HG02884 (cell line): ENCODE measurements around the gene TTC31.
"Not testable (repeated sequence)": the region's sequence is repeated elsewhere in the genome, so short reads cannot be mapped to it uniquely, and the experiment has no call there.

ENCODE experiments used
- ATAC-seq: cut with Tn5 transposase; IDR thresholded peaks from one replicate; pipeline ENCODE4 v1.9.1; 2021; ENCODE audit warnings: mild to moderate bottlenecking, moderate library complexity; ENCODE audit not compliant: unreplicated experiment

TTC31 gene

DNA sequence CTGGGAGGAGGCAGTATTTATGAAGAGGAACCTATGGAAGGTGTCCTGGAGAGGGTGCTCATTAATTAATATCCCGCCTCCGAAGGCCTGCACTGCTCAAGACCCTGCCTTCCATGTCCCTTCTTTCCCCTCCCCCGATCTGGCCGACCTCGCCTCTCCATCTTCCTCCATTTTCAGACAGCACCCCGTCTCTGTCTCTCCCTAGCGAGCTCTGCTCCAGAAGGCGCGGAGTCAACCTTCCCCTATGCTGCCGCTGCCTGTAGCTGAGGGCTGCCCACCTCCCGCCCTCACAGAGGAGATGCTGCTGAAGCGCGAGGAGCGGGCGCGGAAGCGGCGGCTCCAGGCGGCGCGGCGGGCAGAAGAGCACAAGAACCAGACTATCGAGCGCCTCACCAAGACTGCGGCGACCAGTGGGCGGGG lies 25.7 kb upstream of the TTC31 start:
- ATAC-seq, result no peak

DNA sequence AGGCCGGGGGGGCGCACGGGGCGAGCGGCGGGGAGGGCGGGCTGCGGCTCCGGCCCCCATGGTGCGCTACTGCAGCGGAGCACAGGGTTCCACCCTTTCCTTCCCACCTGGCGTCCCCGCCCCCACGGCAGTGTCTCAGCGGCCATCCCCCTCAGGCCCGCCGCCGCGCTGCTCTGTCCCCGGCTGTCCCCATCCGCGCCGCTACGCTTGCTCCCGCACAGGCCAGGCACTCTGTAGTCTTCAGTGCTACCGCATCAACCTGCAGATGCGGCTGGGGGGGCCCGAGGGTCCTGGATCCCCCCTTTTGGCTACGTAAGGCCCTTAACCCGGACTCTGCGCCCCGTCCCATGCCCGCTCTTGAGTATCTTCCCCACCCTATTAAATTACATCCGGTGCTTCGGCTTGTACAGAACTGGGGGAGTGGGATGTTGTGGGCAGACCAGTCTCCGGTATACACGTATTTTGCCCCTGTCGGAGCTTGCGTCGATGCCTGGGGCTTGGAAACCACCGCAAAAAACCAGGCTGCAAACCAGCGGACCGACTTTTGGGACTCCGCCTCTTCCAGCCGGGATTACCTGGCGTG lies 25.2 kb upstream of the TTC31 start:
- ATAC-seq, result peak; percentile 26

DNA sequence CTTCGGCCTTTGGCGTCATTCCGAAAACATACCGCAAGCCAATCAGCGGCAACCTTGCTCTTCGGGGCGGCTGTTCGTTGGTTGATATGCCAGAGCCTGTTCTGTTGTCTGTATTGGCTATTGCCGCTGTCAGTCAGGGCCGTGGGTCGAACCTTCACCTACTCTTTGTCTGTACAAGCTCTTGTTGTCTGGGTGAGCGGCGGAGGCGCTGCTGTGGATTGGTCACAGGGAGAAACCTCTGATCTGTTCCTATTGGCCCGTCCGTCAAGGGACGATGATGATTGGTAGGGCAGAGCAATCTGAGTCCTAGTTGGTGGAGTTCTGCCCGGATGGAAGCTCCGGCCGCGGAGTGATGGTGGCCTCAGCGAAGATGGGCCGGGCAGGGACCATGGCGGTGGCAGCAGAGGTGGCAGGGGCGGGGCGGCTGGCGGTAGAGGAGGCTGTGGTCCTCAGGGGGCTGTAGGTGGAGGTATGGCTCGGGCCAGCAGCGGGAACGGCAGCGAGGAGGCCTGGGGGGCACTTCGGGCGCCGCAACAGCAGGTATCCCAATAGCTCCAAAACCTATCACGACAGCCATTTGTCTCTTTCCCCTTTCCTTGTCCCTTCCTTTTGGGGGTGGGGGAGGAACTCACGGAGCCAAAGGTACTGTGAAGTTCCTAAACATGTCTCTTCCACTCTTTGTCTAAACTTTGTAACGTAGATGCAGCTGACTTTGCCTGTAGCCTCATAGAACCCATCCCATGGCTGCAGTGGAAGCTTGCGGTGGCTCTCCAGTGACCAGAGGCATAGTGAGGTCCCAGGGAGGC lies 24.5 kb upstream of the TTC31 start, which contains the start of gene WBP1:
WBP1 (plus strand) TSS at position 307 of the 806 bp plus-strand sequence; CDS start at position 472, 165 bp downstream.
- peak; percentile 80 for ATAC-seq

DNA sequence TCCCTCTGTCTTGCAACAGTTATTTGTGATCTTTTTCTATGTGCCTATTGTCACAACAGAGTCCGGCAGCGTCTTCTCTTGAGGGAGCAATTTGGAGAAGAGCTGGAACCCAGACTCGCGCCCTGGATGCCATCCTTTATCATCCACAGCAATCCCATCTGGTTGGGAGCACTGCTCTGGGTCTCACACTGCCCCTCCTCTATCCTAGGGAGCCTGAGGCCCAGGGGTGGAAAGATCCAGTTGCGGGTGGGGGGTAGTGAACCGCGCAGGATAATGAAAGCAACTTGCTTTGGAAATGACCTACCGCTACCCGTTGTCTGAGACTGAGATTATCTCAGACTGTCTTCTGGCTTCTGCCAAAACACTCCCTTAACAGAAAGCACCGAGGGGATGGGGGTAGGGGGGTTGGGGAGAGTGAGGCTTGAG lies 23.9 kb upstream of the TTC31 start:
- no peak for ATAC-seq

DNA sequence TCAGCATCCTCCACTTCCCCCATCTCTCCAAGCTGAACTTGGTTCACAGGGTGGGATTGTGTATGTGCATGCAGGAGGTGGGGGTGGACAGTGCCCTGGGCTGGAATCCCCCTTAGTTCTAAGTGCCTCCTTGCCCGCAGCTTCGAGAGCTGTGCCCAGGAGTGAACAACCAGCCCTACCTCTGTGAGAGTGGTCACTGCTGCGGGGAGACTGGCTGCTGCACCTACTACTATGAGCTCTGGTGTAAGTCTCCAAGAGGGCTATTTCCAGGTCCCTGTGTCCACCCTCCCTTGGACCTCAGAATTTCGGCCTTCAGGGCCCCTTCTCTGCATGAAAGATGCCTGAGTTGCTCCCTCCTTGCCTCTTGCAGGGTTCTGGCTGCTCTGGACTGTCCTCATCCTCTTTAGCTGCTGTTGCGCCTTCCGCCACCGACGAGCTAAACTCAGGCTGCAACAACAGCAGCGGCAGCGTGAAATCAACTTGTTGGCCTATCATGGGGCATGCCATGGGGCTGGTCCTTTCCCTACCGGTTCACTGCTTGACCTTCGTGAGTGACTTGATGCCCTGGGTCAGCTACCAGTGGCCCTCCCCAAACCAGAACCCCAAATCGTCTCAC lies 23.3 kb upstream of the TTC31 start:
- ATAC-seq, result not testable (repeated sequence)

DNA sequence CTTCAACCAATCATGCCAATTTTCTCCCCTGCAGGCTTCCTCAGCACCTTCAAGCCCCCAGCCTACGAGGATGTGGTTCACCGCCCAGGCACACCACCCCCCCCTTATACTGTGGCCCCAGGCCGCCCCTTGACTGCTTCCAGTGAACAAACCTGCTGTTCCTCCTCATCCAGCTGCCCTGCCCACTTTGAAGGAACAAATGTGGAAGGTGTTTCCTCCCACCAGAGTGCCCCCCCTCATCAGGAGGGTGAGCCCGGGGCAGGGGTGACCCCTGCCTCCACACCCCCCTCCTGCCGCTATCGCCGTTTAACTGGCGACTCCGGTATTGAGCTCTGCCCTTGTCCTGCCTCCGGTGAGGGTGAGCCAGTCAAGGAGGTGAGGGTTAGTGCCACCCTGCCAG lies 22.7 kb upstream of the TTC31 start:
- not testable (repeated sequence) for ATAC-seq

DNA sequence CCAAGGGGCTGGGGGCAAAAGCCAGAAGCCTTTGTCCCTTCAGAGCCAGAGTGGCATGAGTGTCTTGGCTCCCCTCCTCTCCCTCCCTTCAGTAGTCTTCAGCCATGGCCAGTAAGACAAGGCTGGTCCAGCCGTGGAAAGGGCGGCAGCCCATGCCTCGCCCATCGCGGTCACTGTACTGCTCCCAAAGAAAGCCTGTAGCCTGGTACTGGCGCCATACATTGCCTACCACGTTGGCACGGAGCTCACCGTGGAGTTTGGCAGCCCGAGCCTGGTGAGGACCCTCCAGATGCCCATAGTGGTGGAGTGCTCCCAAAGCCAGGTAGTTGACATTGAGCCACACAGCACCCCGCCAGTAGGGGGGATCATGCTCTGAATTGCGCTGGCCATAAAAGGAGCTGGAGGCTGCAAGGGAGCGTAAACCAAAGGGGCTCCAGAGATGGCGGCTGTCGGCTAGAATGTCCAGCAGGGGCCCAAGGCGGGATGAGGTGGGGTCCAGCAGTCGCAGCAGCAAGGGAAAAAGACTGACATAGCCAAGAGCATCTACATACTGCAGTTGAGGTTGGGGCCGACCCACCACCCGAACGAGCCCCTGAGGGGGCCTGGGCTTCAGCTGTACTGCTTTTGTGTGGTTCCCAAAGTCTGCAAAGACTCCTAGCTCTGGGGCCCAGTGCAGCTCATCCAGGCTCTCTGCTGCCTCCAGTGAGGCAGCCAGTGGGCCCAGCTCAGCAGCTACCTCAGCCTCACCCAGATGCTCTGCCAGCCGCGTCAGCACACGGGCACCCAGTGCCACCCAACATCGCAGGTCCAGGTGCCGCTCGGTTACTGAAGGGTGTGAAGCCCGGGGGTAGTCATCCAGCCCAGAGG lies 21.5 kb upstream of the TTC31 start:
- no peak for ATAC-seq

DNA sequence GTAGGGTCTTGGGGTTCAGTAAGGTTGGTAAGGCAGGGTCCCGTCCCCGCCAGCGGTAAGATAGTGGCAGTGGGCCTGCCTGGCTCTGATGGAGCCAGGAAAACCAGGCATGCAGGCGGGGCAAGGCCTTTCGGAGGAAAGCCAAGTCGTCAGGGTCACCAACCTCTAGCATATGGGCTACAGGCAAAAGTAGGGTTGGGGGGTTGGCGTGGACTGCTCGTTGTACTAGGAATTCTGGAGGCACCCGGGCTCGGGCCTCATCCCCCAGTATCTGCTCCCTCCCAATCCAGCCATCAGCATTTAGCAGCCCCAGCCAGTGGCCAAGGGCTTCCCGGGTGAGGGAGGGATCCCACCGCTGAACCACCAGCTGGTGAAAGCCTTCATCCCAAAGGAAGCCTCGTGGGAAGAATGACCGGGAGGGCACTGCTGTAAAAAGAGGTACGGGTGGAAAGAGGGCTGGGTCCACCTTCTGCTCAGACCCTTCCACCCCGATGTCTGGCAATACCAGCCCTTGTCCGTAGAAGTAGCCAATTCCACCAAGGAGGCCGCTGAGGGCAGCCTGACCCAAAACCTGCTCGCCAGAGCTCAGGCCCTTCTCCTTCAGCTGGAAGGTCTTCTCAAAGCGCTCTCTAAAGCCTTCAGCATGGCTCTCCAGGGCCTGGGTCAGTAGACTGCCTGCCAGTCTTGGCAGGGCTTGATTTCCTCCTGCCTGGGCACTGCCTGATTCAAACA lies 20.7 kb upstream of the TTC31 start:
- ATAC-seq, result no peak

DNA sequence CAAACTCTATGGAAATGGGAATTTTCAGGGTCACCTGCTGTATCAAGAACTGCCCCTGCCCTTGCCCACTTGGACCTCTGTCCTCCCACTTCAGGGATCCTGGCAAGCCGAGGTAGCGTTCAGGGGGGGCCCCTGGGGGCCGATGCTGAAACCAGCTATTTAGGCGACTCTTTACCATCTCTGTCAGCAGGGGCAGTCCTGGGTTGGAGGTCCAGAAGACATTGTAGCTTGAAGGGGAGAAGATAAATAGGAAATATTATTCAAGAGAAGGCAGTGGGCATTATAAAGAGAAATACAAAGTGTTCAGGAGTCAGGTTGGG lies 20.1 kb upstream of the TTC31 start:
- ATAC-seq, result no peak

DNA sequence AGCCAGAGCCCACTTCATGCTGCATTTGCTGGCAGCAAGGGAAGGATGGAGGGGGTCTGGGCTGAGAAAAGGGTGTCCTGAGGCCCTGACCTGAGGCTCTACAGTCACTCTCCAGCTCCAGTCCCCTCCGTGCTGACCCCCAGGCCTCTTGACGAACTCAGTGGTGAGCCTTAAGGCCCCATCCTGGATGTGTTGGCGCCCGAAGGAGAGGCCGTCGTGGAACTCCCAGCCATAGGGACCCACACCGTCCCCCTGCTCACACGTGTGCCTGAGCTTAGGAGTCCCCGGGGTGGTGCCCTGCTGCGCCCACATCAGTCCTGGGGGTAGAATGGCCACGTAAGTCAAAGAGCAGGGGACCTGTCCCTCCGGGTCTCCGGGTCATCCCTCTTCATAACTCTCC lies 18.5 kb upstream of the TTC31 start:
- ATAC-seq, result no peak

DNA sequence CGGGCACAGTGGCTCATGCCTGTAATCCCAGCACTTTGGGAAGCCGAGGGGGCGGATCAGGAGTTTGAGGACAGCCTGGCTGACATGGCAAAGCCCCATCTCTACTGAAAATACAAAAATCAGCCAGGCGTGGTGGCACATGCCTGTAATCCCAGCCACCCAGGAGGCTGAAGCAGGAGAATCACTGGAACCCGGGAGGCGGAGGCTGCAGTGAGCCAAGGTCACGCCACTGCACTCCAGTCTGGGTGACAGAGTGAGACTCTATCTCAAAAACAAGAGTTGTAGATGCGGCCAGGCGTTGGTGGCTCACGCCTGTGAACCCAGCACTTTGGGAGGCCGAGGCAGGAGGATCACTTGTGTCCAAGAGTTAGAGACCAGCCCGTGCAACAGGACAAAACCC lies 12.1 kb upstream of the TTC31 start:
- ATAC-seq, result not testable (repeated sequence)

DNA sequence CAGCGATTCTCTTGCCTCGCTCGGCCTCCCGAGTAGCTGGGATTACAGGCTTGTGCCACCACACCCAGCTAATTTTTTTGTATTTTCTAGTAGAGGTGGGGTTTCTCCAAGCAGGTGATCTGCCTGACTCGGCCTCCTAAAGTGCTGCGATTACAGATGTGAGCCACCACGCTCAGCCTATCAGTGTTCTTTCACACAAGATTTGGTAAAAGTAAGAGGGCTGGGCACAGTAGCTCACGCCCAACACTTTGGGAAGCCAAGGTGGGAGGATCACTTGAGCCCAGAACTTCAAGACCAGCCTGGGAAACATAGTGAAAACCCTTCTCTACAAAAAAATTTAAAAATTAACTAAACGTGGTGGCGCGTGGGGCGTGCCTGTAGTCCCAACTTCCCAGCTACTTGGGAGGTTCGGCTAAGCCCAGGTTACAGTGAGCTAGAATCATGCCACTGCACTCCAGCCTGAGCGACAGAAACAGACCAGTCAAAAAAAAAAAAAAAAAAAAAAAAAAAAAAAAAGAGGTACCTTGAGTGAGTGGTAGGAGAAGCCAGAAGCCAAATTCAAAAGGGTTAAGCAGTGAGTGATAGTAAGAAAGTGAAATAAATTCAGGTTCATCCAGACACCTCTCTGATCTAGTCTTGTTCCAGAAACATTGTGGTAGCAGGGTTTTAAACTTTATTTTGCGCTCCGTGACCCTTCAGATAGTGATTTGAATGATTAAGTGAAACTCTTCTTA lies 11.4 kb upstream of the TTC31 start:
- no peak for ATAC-seq

DNA sequence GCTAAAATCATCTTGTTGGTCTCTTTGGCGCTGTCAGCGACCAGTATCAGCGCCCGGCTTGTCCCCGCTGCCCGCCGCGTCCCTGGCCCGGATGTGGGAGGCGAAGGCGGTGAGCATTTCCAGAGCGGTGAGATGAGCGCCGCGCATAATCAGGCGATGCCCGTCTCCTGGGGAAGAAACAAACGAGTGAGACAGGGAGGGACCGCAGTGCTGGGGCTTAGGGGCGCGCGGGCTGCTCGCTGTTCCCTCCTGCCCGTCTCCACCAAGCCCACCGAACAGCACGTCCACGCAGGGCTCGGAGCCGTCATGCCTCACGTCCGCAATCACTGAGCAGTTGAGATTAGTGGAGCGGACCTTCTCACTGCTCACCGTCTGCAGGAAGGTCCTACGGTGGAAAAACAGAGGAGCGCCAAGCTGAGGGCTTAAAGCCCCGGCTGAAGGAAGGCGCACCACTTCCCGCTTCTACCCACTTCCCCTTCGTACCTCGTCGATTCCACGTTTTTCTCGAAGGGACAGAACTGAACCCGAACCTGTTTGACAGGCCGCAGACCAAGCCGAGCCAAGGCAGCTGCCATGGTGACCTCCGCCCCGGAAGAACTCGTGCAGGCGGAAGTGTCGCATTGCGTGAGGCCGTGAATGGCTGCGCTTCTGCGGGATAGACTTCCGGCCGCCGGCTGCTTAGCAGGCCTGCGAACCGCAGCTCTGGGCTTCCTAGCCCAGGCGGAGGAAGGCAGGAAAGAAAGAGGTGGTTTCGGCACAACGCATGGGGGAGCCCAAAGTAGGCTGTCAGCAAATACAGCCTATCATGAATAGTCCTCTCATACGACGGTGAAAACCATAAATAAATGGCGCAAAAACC lies 10.6 kb upstream of the TTC31 start, which contains the start of gene MRPL53:
MRPL53 (minus strand) TSS at position 595 of the 859 bp plus-strand sequence; CDS start at position 575, 20 bp downstream.
- ATAC-seq, result peak; percentile 84

DNA sequence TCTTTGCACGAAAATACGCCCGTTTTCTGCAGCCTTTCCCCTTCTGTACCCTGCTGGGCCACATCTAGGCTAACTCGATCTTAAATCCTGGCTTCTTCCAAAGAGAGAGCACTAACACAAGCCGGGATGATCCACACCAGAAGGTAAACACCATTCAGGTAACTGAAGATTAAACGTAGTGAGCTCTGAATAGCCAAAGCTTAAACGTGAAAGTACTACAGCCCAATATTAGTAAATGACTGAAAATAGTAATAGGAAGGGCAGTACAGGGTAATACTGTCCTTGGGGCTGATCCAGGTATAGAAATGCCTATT lies 10.0 kb upstream of the TTC31 start:
- ATAC-seq, result no peak

DNA sequence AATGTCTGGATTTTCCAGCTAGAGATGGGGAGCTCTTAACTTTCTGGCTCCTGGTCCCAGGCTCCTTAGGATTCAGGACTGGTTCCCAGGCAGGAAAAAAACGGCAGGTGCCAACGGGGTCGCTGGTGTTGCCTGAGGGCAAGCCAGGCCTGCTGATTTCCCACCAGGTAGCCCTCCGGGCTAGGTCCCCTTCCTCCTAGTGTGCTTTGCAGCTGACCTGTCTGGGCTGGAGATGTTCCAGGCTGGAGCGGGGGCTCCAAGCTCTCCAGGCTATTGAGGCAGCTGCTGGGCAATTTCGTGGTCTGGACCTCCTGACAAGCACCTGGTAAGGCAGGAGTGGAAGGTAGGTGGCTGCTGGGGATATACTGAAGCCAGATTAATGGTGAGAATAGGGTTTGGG lies 8.4 kb upstream of the TTC31 start:
- ATAC-seq, result no peak

DNA sequence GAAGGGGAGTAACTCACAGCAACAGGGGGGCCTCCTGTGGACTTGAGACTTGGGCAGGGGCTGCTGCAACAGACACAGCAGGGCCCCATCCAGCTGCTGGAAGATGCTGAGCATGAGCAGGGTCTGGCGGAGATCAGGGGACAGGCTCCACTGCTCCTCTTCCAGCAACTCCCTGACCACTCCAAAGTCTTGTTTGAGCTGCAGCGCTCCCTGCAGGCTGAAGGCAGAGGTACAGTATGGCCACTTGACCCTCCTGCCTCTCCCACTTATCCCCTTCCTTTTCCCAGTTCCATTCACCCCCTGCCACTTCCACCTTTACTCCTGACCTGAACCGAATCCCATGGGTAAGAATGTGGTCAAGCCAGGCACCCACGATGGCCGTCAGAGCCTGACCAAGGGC lies 8.0 kb upstream of the TTC31 start:
- ATAC-seq, result no peak

DNA sequence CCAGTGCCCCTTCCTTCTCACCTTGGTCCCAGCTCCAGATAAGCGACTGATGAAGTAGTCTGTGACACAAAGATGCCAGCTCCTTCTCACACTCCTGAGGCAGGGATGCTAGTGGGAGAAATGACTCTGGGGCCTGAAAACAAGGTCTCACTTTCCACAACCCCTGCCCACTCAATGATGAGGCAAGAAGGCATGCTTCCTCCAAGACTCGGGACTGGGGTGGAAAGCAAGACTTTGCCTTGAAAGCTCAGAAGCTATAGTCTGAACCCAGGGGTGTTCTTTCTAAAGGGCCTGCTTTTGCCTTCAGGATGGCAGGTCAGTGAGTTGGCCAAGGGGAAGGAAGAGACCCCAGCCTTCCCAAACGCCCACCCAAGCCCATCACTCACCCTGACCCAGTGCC lies 1.4 kb upstream of the TTC31 start:
- ATAC-seq, result no peak

DNA sequence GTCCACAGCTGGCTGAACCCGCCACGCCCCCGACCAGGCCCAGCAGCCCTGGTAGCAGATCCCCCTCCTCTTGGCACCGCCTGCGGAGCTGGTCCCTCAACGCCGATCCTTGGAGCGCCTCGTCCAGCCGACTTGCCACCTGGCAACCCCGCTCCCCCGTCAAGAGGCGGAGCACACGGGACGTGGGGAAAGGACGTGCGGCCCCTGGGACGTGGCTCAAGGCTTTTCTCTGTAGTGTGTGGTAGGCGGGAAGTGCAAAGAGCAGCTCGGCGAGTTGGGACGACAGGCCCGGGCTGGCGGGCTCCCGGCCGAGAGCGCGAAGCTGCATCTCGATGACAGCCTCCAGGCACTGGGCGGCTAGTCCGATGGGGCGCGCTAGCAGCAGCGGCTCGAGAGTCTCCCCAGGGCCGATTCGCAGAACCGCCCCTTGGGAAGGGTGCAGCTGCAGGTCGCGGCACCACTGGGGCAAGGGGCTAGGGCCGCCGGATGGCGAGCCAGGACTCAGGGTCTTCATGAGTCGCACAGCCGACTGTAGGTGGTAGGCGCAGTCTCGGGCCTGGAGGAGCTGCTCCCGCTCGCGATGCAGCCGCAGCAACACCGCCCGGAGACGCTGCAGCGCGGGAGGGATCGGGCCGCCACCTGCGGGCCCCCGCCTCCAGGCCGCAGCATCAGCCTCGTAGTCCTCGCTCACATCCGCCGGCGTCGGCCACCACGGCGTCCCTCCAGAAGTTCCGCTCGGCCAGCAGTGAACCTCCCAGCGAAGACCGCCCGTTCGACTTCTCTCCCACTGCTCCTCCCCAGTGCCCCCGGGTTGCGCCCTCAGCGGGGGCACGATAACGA lies 700 bp upstream of the TTC31 start:
- ATAC-seq, result peak; percentile 21
